ENCODE results near the gene RASEF. TPM values are rescaled to one million over a fixed set of nuclear protein-coding genes. Genes with fewer than 3 reads are reported as not detected.

The RASEF gene
- total RNA-seq, 1 experiment from 2014 or later: 0.12 TPM

DNA sequence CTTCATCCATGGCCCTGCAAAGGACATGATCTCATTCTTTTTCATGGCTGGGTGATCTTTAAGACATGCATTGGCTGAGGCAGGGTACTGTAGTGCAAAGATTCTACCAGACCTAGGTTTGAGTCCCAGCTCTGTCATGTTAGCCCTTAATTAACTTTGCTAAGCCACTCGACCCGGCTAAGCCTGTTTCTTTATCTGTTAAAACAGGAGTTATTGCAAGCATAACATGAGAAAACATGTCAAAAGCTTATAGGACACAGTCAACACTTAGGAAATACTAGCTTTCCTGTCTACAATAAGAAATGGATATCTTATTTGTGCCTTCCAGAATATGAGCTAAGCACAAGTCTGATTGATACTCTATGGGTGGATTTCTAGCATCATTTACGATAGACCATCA, 92.6 kb downstream of the RASEF start:
- no peaks in the 10 kb centered on the region for H4K20me1 ChIP-seq (ENCODE audit: insufficient read depth)
- no peak overlapping the region for H3K9ac ChIP-seq (ENCODE audit: low read length)
- intact Hi-C loops (cut with micrococcal nuclease): no loop called here
- ChIA-PET RAD21 (ENCODE audit: low non-redundant PET in 1 of 2, low total read pairs in 2 of 2, uncharacterized antibody in 2 of 2, unreplicated experiment in 2 of 2) (no interaction called here), CTCF (no interaction called here), POLR2A (no interaction called here)
- no TSS peak for BruUV-seq (replicated peaks)
- TF ChIP-seq TCF7L2 (IDR thresholded peaks at IDR 0.05; ENCODE audit: borderline replicate concordance, extremely low read depth, insufficient read depth, insufficient read length): no peak
- no peak for TF ChIP-seq SIN3A (IDR thresholded peaks at IDR 0.05; ENCODE audit: low read depth)
- TF ChIP-seq SP1 (IDR thresholded peaks at IDR 0.05; ENCODE audit: low read depth): no peak
- no peak for TF ChIP-seq ZBTB33 (IDR thresholded peaks at IDR 0.05; ENCODE audit: extremely low read depth, insufficient replicate concordance, low read length)
- no peak for TF ChIP-seq YY1 (IDR thresholded peaks at IDR 0.05; ENCODE audit: extremely low read depth, insufficient replicate concordance, low read depth, low read length)
- no peak for TF ChIP-seq EZH2 (IDR thresholded peaks at IDR 0.05)
- no peak overlapping the region for H3K27ac ChIP-seq (ENCODE audit: low read depth, low read length)
- no peaks in the 10 kb centered on the region for H3K27me3 ChIP-seq (ENCODE audit: insufficient read depth, low read length)
- ATAC-seq (no peak), DNase-seq (ENCODE audit: low read depth, low spot score) (no peak)
- H3K79me2 ChIP-seq (ENCODE audit: insufficient read depth, low read length): no peaks in the 10 kb centered on the region
- H2AFZ ChIP-seq (ENCODE audit: low read depth, low read length, poor library complexity, severe bottlenecking): no peak overlapping the region
- no peak overlapping the region for H3K4me2 ChIP-seq (ENCODE audit: low read length)
- H3K4me1 ChIP-seq (ENCODE audit: control insufficient read depth in 1 of 2, insufficient read depth in 2 of 2, low read length in 2 of 2): no peaks in the 10 kb centered on the region
- no peak overlapping the region for H3K4me3 ChIP-seq (replicated peaks in 1 of 2; ENCODE audit: low read depth in 1 of 2, low read length in 2 of 2)
- H3K9me2 ChIP-seq (ENCODE audit: insufficient read depth): no peaks in the 10 kb centered on the region
- no peaks in the 10 kb centered on the region for H3K36me3 ChIP-seq (ENCODE audit: control insufficient read depth in 1 of 2, insufficient read depth in 2 of 2, low read length in 2 of 2)
- H3K9me3 ChIP-seq (ENCODE audit: control insufficient read depth in 1 of 2, insufficient read depth in 1 of 2, low read depth in 1 of 2, low read length in 2 of 2): no peaks in the 10 kb centered on the region

DNA sequence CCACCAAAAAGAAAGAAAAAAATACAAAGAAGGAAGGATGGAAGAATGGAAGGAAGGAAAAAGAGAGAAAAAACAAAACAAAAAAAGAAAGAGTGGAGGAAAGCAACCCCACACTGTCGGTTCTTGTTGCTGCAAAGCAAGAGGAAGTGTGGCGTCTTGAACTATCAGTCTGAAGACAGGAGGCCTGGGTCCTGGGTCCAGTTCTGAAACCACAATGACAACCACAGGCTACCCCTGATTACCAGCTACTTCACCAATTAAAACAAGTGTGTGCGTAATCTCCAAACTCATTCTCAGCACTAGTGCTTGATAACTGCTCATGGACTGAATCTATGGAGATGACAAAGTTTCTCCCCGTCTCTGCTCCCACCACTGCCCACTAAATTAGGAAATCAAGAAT, 93.7 kb downstream of the RASEF start:
- Histone ChIP-seq H3K9me3 (ENCODE audit: control insufficient read depth in 1 of 2, insufficient read depth in 1 of 2, low read depth in 1 of 2, low read length in 2 of 2) (no peaks in the 10 kb centered on the region), H3K27ac (ENCODE audit: low read depth, low read length) (no peak overlapping the region), H3K9ac (ENCODE audit: low read length) (no peak overlapping the region), H3K9me2 (ENCODE audit: insufficient read depth) (no peaks in the 10 kb centered on the region), H3K4me3 (replicated peaks in 1 of 2; ENCODE audit: low read depth in 1 of 2, low read length in 2 of 2) (no peak overlapping the region), H3K79me2 (ENCODE audit: insufficient read depth, low read length) (no peaks in the 10 kb centered on the region), H3K27me3 (ENCODE audit: insufficient read depth, low read length) (no peaks in the 10 kb centered on the region), H3K4me2 (ENCODE audit: low read length) (no peak overlapping the region), H2AFZ (ENCODE audit: low read depth, low read length, poor library complexity, severe bottlenecking) (no peak overlapping the region), H3K4me1 (ENCODE audit: control insufficient read depth in 1 of 2, insufficient read depth in 2 of 2, low read length in 2 of 2) (no peaks in the 10 kb centered on the region), H3K36me3 (ENCODE audit: control insufficient read depth in 1 of 2, insufficient read depth in 2 of 2, low read length in 2 of 2) (no peaks in the 10 kb centered on the region), H4K20me1 (ENCODE audit: insufficient read depth) (no peaks in the 10 kb centered on the region)
- DNase-seq (ENCODE audit: low read depth, low spot score) (no peak), ATAC-seq (no peak)
- BruUV-seq (replicated peaks): no TSS peak
- ChIA-PET CTCF (no interaction called here), RAD21 (ENCODE audit: low non-redundant PET in 1 of 2, low total read pairs in 2 of 2, uncharacterized antibody in 2 of 2, unreplicated experiment in 2 of 2) (no interaction called here), POLR2A (no interaction called here)
- intact Hi-C loops (cut with micrococcal nuclease): no loop called here
- no peak for TF ChIP-seq SRF (IDR thresholded peaks at IDR 0.05; ENCODE audit: low read depth)
- TF ChIP-seq JUND (IDR thresholded peaks at IDR 0.05): no peak
